Kidney epithelial cell (primary cell): ENCODE data around the gene DRAP1. TPM values are rescaled to one million over a fixed set of nuclear protein-coding genes. Genes with fewer than 3 reads are reported as not detected.
A peak's percentile ranks its signal among the peaks of the same experiment; 100 is the strongest.

Experiments used
- DNase-seq: peaks from one replicate; pipeline ENCODE4 v3.0.0-alpha.2; 2010; ENCODE audit warnings: low read depth
- H3K27me3 ChIP-seq: 2 replicates; pipeline ENCODE4 v1.6.0; 2011; ENCODE audit warnings: low read length; ENCODE audit not compliant: control insufficient read depth, insufficient read depth
- H3K36me3 ChIP-seq: 2 replicates; pipeline ENCODE4 v1.5.1; 2011; ENCODE audit warnings: low read length; ENCODE audit not compliant: control insufficient read depth, insufficient read depth
- H3K4me3 ChIP-seq: 2 replicates; pipeline ENCODE4 v1.5.1; 2011; ENCODE audit warnings: low read depth, mild to moderate bottlenecking, control low read depth, low read length
- CTCF ChIP-seq: IDR thresholded peaks from 2 replicates; pipeline ENCODE4 v1.5.1; 2011; ENCODE audit warnings: mild to moderate bottlenecking, moderate library complexity, low read length, control low read depth, inconsistent platforms; ENCODE audit not compliant: insufficient read depth, poor library complexity, severe bottlenecking
- total RNA-seq: library from RNA; depleted of rRNA; stranded (reverse); fragments of >200 nt; gene quantifications from 2 replicates; pipeline ENCODE4 v1.2.3, GENCODE V29; 2015

The DRAP1 gene
- total RNA-seq, 1 donor from 2014 or later = 141 TPM

- DNase-seq = no peak
- Histone ChIP-seq H3K27me3 (no peaks in the 10 kb centered on the region), H3K36me3 (peaks cover 11% of the 10 kb centered on the region), H3K4me3 (no peak overlapping the region)
- TF ChIP-seq CTCF = no peak
Measured at GRCh38 chr11:65885808-65886536, 33.3 kb upstream of the DRAP1 start.

- no peak for DNase-seq
- no peaks in the 10 kb centered on the region for H3K27me3 ChIP-seq
- peaks cover 11% of the 10 kb centered on the region for H3K36me3 ChIP-seq
- TF ChIP-seq CTCF = no peak
- peak overlapping the region; percentile 63 for H3K4me3 ChIP-seq
Measured at GRCh38 chr11:65886826-65887722, 32.2 kb upstream of the DRAP1 start.

GRCh38 chr11:65887723-65888162 is 31.5 kb upstream of the DRAP1 start:
- TF ChIP-seq CTCF = no peak
- DNase-seq = no peak
- H3K36me3 ChIP-seq = peaks cover 11% of the 10 kb centered on the region
- H3K27me3 ChIP-seq = no peaks in the 10 kb centered on the region
- H3K4me3 ChIP-seq = peak overlapping the region; percentile 63

GRCh38 chr11:65888163-65888814 is 30.9 kb upstream of the DRAP1 start, which contains the start of gene FIBP:
TSS of gene FIBP (minus strand) at chr11:65888471. CDS start at chr11:65888418, 53 bp downstream.
- peak within 1 kb of the TSS; percentile 63 for H3K4me3 ChIP-seq
- DNase-seq = peak; percentile 79
- H3K27me3 ChIP-seq = no peaks in the 10 kb centered on the region
- peaks cover 11% of the 10 kb centered on the region for H3K36me3 ChIP-seq
- peak; percentile 89 for TF ChIP-seq CTCF

GRCh38 chr11:65890324-65891218 is 28.7 kb upstream of the DRAP1 start, which contains the start of gene CCDC85B:
TSS of gene CCDC85B (plus strand) at chr11:65890673. CDS start at chr11:65890784, 111 bp downstream.
- TF ChIP-seq CTCF = peak; percentile 11
- Histone ChIP-seq H3K36me3 (peaks cover under 1% of the 10 kb centered on the region), H3K4me3 (peak within 1 kb of the TSS; percentile 61), H3K27me3 (no peaks in the 10 kb centered on the region)
- no peak for DNase-seq
